Measurements from ENCODE around the gene CENPC.

DNA sequence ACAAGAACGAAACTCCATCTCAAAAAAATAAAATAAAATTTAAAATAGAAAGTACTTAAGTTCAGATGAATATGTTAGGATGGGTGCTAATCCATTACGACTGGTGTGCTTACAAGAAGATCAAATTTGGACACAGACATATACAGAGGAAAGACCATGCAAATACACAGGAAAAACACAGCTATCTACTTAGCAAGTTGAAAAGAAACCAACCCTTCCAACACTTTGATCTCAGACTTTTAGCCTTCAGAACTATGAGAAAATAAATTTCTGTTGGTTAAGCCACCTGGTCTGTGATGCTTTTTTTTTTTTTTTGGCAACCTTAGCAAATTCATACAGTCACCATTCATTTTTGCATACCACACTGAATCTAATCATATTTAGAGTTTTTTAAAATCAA is 116.5 kb downstream of the CENPC start:
- TF ChIP-seq, protein P1, sequence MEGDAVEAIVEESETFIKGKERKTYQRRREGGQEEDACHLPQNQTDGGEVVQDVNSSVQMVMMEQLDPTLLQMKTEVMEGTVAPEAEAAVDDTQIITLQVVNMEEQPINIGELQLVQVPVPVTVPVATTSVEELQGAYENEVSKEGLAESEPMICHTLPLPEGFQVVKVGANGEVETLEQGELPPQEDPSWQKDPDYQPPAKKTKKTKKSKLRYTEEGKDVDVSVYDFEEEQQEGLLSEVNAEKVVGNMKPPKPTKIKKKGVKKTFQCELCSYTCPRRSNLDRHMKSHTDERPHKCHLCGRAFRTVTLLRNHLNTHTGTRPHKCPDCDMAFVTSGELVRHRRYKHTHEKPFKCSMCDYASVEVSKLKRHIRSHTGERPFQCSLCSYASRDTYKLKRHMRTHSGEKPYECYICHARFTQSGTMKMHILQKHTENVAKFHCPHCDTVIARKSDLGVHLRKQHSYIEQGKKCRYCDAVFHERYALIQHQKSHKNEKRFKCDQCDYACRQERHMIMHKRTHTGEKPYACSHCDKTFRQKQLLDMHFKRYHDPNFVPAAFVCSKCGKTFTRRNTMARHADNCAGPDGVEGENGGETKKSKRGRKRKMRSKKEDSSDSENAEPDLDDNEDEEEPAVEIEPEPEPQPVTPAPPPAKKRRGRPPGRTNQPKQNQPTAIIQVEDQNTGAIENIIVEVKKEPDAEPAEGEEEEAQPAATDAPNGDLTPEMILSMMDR (IDR thresholded peaks at IDR 0.05) = no peak
- no peak for TF ChIP-seq POLR2A (IDR thresholded peaks at IDR 0.05)

All from testis (tissue), 2 donors.